ENCODE measurements around the gene GOLGA6C.
"Not testable (repeated sequence)": the region's sequence is repeated elsewhere in the genome, so short reads cannot be mapped to it uniquely, and the experiment has no call there.

GOLGA6C gene, protein sequence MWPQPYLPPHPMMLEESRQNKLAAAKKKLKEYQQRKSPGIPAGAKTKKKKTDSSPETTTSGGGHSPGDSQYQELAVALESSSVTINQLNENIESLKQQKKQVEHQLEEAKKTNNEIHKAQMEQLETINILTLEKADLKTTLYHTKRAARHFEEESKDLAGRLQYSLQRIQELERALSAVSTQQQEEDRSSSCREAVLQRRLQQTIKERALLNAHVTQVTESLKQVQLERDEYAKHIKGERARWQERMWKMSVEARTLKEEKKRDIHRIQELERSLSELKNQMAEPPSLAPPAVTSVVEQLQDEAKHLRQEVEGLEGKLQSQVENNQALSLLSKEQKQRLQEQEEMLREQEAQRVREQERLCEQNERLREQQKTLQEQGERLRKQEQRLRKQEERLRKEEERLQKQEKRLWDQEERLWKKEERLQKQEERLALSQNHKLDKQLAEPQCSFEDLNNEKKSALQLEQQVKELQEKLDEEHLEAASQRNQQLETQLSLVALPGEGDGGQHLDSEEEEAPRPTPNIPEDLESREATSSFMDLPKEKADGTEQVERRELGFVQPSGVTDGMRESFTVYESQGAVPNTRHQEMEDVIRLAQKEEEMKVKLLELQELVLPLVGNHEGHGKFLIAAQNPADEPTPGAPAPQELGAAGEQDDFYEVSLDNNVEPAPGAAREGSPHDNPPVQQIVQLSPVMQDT

DNA sequence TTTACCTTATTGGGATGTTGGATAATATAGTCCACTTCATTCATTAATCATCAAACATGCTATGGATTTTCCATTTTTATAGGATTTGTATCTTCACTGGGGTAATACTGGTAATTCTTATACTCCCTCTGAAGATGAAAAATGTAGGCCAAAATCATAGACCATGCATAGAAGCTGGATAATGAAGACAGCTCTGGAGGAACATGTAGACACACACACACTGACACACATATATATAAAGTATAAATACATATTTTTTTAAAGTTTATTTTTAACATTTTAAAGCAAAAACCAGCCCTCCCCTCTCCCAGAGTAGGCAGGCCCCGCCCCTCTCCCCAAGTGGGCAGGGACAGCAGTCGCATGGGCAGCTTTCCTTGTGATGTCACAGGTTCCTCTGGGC is at the start of gene GOLGA6C:
TSS of gene GOLGA6C (plus strand) at position 301 of the 400 bp plus-strand sequence. CDS start 265 bp downstream, outside the sequence.
- DNase-seq (ENCODE audit: low read depth); H3K4me3 ChIP-seq (ENCODE audit: low read depth, low read length): not testable (repeated sequence)

DNA sequence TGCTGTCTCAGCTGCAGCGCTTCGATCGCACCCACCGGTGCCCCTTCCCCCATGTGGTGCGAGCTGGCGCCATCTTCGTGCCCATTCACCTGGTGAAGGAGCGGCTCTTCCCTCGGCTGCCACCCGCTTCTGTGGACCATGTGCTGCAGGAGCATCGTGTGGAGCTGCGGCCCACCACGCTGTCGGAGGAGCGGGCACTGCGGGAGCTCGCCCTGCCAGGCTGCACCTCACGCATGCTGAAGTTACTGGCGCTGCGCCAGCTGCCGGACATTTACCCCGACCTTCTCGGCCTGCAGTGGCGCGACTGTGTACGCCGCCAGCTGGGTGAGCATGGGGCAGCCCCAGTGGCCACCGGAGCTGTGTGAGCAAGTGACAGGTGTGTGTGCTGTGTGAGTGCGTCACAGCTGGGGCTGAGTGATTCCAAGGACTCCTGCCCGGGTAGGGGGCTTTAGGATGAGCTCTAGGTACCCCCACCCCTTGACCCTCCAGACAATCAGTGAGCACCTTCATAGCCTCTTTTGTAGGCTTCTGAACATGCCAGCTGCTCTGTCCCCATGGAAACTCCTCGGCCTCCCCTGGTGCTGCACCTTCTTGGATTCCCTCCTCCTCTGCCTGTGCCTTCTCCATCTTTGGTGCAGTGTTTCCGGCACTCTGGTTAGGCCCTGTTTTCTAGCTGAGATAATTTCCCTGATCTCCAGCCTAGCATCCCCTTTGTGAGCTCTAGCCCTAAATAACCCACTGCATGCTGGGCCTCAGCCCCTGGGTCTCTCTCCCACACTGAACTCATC is 49.4 kb upstream of the GOLGA6C start:
- TF ChIP-seq, protein P1, sequence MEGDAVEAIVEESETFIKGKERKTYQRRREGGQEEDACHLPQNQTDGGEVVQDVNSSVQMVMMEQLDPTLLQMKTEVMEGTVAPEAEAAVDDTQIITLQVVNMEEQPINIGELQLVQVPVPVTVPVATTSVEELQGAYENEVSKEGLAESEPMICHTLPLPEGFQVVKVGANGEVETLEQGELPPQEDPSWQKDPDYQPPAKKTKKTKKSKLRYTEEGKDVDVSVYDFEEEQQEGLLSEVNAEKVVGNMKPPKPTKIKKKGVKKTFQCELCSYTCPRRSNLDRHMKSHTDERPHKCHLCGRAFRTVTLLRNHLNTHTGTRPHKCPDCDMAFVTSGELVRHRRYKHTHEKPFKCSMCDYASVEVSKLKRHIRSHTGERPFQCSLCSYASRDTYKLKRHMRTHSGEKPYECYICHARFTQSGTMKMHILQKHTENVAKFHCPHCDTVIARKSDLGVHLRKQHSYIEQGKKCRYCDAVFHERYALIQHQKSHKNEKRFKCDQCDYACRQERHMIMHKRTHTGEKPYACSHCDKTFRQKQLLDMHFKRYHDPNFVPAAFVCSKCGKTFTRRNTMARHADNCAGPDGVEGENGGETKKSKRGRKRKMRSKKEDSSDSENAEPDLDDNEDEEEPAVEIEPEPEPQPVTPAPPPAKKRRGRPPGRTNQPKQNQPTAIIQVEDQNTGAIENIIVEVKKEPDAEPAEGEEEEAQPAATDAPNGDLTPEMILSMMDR (IDR thresholded peaks at IDR 0.05; ENCODE audit: insufficient read depth, low read depth, low read length, missing control alignments) = no peak
- no peak for DNase-seq (ENCODE audit: low read depth)
- no peak overlapping the region for H3K4me3 ChIP-seq (ENCODE audit: low read depth, low read length)

DNA sequence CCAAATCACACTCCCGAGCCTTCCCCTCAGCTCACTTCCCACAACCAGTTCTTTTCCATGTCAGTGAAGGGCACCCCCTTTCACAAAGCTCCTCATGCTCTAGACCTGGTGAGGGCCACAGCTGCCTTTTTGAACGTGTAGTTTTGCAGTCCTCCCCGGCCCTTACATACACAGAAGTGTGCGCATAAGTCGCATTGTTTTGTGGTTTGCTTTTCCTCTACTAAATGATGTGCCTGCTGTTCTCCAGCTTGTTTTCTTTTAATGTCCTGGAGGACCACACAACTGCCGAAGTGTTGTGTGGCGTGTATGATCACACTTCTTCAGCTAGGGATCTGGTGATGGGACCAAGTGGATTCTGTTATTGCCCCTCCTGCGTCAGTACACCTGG is 48.9 kb upstream of the GOLGA6C start:
- no peak for DNase-seq (ENCODE audit: low read depth)
- TF ChIP-seq, protein P1 (IDR thresholded peaks at IDR 0.05; ENCODE audit: insufficient read depth, low read depth, low read length, missing control alignments) = no peak
- H3K4me3 ChIP-seq (ENCODE audit: low read depth, low read length) = no peak overlapping the region

DNA sequence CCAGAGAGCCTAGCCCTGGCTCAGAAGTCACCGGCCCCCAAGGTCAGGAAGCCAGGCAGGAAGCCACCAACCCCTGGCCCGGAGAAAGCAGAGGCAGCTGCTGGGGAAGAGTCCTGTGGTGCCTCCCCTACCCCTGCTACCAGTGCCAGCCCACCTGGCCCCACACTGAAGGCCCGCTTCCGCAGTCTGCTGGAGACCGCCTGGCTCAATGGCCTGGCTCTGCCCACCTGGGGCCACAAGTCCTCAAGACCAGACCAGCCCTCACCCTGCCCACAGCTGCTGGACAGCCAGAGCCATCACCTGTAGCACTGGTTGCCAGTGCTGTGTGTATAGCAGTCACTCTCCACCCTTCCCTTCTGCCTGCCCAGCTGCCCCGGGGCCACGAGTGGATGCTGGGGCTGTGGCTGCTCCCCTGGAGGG is 47.3 kb upstream of the GOLGA6C start:
- TF ChIP-seq, protein P1 (IDR thresholded peaks at IDR 0.05; ENCODE audit: insufficient read depth, low read depth, low read length, missing control alignments) = no peak
- no peak overlapping the region for H3K4me3 ChIP-seq (ENCODE audit: low read depth, low read length)
- DNase-seq (ENCODE audit: low read depth) = no peak

DNA sequence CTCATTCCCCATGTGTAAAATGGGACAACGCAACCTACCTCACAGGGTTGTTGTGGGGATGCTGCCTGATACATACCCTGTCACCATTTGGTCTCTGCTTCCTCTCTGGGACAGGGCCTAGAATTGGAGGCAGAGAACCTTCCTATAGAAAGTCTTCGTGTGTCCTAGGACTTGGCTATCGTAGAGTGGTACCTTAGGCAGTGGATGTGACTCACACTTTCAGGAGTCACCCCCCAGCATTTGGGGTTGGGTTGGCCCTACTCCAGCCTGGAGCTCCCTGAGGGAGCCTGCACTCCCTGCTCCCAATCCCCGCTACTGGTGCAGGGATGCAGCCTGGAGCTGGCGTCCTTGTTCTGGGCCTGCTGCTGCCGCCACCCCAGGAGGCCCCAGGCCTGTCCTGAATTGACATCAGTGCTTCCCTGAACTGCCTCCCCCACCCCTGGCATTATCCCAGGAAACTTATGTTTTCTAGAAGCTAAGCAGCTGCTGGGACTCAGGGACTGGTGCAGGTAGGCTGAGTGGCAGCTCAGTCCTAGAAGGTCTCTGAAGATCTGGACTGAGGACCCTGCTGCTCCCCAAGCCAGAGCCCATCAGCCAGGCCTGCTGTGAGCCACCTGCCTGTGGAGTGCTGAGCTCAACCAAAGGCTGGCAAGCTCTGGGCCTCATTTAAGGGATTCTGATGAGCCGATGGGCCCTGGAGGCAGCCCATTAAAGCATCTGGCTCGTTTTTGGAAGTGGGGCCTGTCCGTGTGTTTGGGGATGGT is 46.5 kb upstream of the GOLGA6C start:
- TF ChIP-seq, protein P1 (IDR thresholded peaks at IDR 0.05; ENCODE audit: insufficient read depth, low read depth, low read length, missing control alignments) = no peak
- H3K4me3 ChIP-seq (ENCODE audit: low read depth, low read length) = no peak overlapping the region
- no peak for DNase-seq (ENCODE audit: low read depth)

DNA sequence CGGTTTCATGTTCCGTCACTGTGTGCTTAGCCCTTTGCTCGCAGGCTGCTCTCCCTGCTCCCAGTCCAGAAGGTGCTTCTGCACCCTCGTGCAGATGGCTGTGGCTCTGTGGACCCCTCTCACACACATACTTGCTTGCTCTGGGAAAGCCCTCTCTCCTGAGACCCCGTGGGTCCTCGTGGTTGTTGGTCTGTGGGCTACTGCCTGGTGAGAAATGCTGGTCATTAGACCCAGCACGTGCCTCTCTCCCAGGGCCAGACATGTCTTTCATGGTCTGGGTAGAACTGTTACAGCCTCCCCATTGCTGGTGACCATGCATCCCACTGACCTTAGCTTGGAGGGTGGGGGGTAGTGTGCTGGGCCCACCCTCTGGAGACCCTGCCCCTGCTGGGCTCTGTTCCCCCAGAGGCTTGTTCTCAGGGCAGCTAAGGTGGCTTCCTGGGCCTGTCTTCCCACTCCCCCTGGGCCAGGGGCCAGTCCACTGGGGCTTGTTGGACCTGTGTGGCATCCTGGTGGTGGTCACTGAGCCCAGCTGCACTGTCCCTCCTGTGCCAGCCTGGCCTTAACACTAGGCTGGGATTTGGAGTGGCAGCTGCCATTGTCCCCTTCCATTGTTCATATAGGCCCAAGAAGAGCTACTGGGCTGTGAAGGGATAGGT is 45.8 kb upstream of the GOLGA6C start:
- no peak for DNase-seq (ENCODE audit: low read depth)
- no peak overlapping the region for H3K4me3 ChIP-seq (ENCODE audit: low read depth, low read length)
- TF ChIP-seq, protein P1 (IDR thresholded peaks at IDR 0.05; ENCODE audit: insufficient read depth, low read depth, low read length, missing control alignments) = no peak
